Testis (tissue), 3 donors: Measurements from ENCODE around the gene BTG1. TPM values are rescaled to one million over a fixed set of nuclear protein-coding genes. Genes with fewer than 3 reads are reported as not detected.

Experiments used
- DNase-seq: peaks from one replicate; pipeline ENCODE4 v3.0.0-alpha.2; 2019
- H3K27ac ChIP-seq, 2 donors: fragments of 200-600 bp; sonication (generic); one replicate each; pipeline ENCODE4 v1.5.1; 2019
- H3K27me3 ChIP-seq: fragments of 200-600 bp; sonication (generic); one replicate; pipeline ENCODE4 v1.5.1; 2019
- H3K36me3 ChIP-seq: fragments of 200-600 bp; sonication (generic); one replicate; pipeline ENCODE4 v1.5.1; 2017; ENCODE audit warnings: low read depth; ENCODE audit errors: missing control alignments
- H3K4me1 ChIP-seq: fragments of 200-600 bp; sonication (generic); one replicate; pipeline ENCODE4 v1.5.1; 2019
- H3K4me3 ChIP-seq, 2 donors: fragments of 200-600 bp; sonication (generic); one replicate each; pipeline ENCODE4 v1.5.1; 2017 to 2019
- H3K9me3 ChIP-seq: fragments of 200-600 bp; sonication (generic); one replicate; pipeline ENCODE4 v1.5.1; 2017
- CTCF ChIP-seq, 3 experiments: fragments of 450-650 bp in 2 of 3; fragments of 200-600 bp in 1 of 3; sonication (generic) in 1 of 3; IDR thresholded peaks; one replicate each; pipeline ENCODE4 v1.5.1; 2016 to 2019; ENCODE audit warnings: antibody characterized with exemption in 3 of 3, mild to moderate bottlenecking in 2 of 3, moderate library complexity in 1 of 3
- POLR2A ChIP-seq: fragments of 450-650 bp; IDR thresholded peaks from one replicate; pipeline ENCODE4 v1.6.1; 2017; ENCODE audit warnings: antibody characterized with exemption, mild to moderate bottlenecking, moderate library complexity
- WGBS, 2 donors: methylation state at CpG; one replicate each; pipeline ENCODE4 v1.1.5; 2018; 5-methylcytosine and 5-hydroxymethylcytosine counted together
- intact Hi-C: fragments of 100-400 bp; cut with DNase I; formaldehyde crosslinking; loops from one replicate; pipeline ENCODE4 v1.15.1; 2023; ENCODE audit warnings: low total_unique reads
- polyA plus RNA-seq: library from polyadenylated mRNA; stranded (reverse); fragments of 350-450 nt; fragmentation: Illumina TruSeq; extraction: RNeasy Lipid Tissue Mini Kit (QIAGEN cat#74804); gene quantifications from one replicate; pipeline ENCODE4 v1.2.3, GENCODE V29; 2014; ENCODE audit warnings: low read depth, low replicate concordance; ENCODE audit not compliant: insufficient read depth
- total RNA-seq, 2 donors: library from RNA; depleted of rRNA; stranded (reverse); fragments of >200 nt; gene quantifications; one replicate each; pipeline ENCODE4 v1.2.3, GENCODE V29; 2016

The BTG1 gene
- total and polyA plus RNA-seq, 3 donors from 2014 or later = 23.8 to 65.3 (median 37.0) TPM

GRCh38 chr12:92105110-92105509 is 40.5 kb downstream of the BTG1 start:
- H3K4me1 ChIP-seq = peaks cover 11% of the 10 kb centered on the region
- no peaks in the 10 kb centered on the region for H3K27me3 ChIP-seq
- TF ChIP-seq CTCF (IDR thresholded peaks at IDR 0.05) = no peak
- TF ChIP-seq POLR2A = no peak
- DNase-seq = no peak
- no peak overlapping the region for H3K4me3 ChIP-seq
- H3K9me3 ChIP-seq = no peaks in the 10 kb centered on the region
- H3K36me3 ChIP-seq = no peaks in the 10 kb centered on the region
- H3K27ac ChIP-seq = no peak overlapping the region
- WGBS, 2 donors = 72 to 79% methylated on average over 2 of the region's 2 CpGs
- intact Hi-C loops = no loop called here

- WGBS, 2 donors = 100% methylated on average over 2 of the region's 2 CpGs
- no peaks in the 10 kb centered on the region for H3K36me3 ChIP-seq
- H3K27me3 ChIP-seq = no peaks in the 10 kb centered on the region
- H3K27ac ChIP-seq = no peak overlapping the region
- intact Hi-C loops = no loop called here
- H3K4me1 ChIP-seq = peaks cover 3% of the 10 kb centered on the region
- no peaks in the 10 kb centered on the region for H3K9me3 ChIP-seq
- TF ChIP-seq POLR2A = no peak
- TF ChIP-seq CTCF (IDR thresholded peaks at IDR 0.05) = no peak
- no peak overlapping the region for H3K4me3 ChIP-seq
- no peak for DNase-seq
These were observed 43.0 kb downstream of the BTG1 start for GRCh38 chr12:92102606-92103005.

- TF ChIP-seq POLR2A (no peak), CTCF (IDR thresholded peaks at IDR 0.05) (no peak)
- H3K4me1 ChIP-seq = no peaks in the 10 kb centered on the region
- no peaks in the 10 kb centered on the region for H3K27me3 ChIP-seq
- intact Hi-C loops = no loop called here
- no peaks in the 10 kb centered on the region for H3K9me3 ChIP-seq
- H3K36me3 ChIP-seq = no peaks in the 10 kb centered on the region
- DNase-seq = no peak
- no peak overlapping the region for H3K4me3 ChIP-seq
- WGBS, 2 donors = 83 to 92% methylated on average over 1 of the region's 1 CpG
- no peak overlapping the region for H3K27ac ChIP-seq
These were observed 46.9 kb downstream of the BTG1 start for GRCh38 chr12:92098594-92099380.

GRCh38 chr12:92096346-92097136 is 49.1 kb downstream of the BTG1 start:
- DNase-seq = no peak
- H3K4me3 ChIP-seq = no peak overlapping the region
- H3K4me1 ChIP-seq = no peaks in the 10 kb centered on the region
- intact Hi-C loops = no loop called here
- H3K27ac ChIP-seq = no peak overlapping the region
- no peaks in the 10 kb centered on the region for H3K36me3 ChIP-seq
- no peaks in the 10 kb centered on the region for H3K9me3 ChIP-seq
- TF ChIP-seq POLR2A (no peak), CTCF (IDR thresholded peaks at IDR 0.05) (no peak)
- no peaks in the 10 kb centered on the region for H3K27me3 ChIP-seq
- WGBS, 2 donors = 66 to 78% methylated on average over 2 of the region's 2 CpGs
